Measurements from ENCODE around the gene CLMN.

CLMN gene

GRCh38 chr14:95281560-95282176 lies 38.0 kb downstream of the CLMN start:
- no peak overlapping the region for H3K4me3 ChIP-seq (ENCODE audit: low read depth, low read length)
- no peak for DNase-seq
- no peaks in the 10 kb centered on the region for H3K36me3 ChIP-seq
- peaks cover 3% of the 10 kb centered on the region; the same call in 1 of the 2 replicates for H3K4me1 ChIP-seq
- no peaks in the 10 kb centered on the region for H3K27me3 ChIP-seq
- no peaks in the 10 kb centered on the region for H3K9me3 ChIP-seq
- no peak for TF ChIP-seq CTCF (IDR thresholded peaks at IDR 0.05; ENCODE audit: low read depth, low read length)

DNA sequence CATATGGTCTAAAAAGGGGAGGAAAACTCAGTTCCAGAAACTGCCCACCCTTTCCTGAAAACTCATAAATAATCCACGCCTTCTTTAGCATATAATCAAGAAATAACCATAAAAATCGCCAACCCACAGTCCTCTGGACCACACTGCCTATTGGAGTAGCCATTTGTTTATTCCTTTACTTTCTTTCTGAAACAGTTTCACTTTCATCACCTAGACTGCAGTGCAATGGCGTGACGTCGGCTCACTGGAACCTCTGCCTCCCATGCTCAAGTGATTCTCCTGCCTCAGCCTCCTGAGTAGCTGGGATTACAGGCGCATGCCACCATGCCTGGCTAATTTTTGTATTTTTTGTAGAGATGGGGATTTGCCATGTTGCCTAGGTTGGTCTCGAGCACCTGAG lies 44.2 kb downstream of the CLMN start:
- Histone ChIP-seq H3K4me3 (ENCODE audit: low read depth, low read length) (no peak overlapping the region), H3K4me1 (peaks cover 3% of the 10 kb centered on the region; the same call in 1 of the 2 replicates), H3K36me3 (no peaks in the 10 kb centered on the region), H3K27me3 (no peaks in the 10 kb centered on the region), H3K9me3 (no peaks in the 10 kb centered on the region)
- no peak for TF ChIP-seq CTCF (IDR thresholded peaks at IDR 0.05; ENCODE audit: low read depth, low read length)
- no peak for DNase-seq

DNA sequence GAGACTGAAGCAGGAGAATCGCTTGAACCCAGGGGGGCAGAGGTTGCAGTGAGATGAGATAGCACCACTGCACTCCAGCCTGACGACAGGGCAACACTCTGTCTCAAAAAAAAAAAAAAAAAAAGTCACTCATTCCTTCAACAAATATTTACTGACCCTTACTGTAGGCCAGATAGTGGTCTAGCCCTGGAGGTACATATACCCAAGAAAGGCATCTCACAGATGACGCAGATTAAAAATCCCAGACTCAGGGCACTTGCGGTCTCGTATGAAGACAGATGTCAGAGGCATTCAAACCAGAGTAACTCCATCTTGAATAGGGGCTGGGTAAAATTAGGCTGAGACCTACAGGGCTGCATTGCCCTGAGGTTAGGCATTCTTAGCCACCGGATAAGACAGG lies 44.8 kb downstream of the CLMN start:
- Histone ChIP-seq H3K4me3 (ENCODE audit: low read depth, low read length) (no peak overlapping the region), H3K27me3 (no peaks in the 10 kb centered on the region), H3K36me3 (no peaks in the 10 kb centered on the region), H3K4me1 (peaks cover 3% of the 10 kb centered on the region; the same call in 1 of the 2 replicates), H3K9me3 (no peaks in the 10 kb centered on the region)
- DNase-seq: no peak
- TF ChIP-seq CTCF (IDR thresholded peaks at IDR 0.05; ENCODE audit: low read depth, low read length): no peak

DNA sequence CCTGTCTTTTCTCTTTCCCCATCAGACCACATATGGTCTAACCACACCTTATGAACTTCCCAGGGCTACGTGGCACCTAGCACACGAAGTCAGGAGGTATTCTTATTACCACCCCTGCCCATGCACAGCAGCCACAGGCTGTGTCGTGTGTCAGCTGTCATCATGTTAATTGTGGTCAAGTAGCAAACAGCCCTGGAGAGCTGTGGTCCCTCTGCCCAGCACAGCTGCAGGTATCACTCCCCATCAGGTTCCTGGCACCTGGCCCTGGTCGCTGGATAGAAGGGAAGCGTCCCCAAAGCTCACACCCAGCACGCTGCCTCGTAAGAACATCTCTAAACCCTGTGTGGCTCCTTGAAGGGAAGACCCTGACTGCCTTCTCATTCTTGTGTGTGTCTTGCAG lies 45.4 kb downstream of the CLMN start:
- H3K27me3 ChIP-seq: no peaks in the 10 kb centered on the region
- no peak for DNase-seq
- no peaks in the 10 kb centered on the region for H3K4me1 ChIP-seq
- no peaks in the 10 kb centered on the region for H3K9me3 ChIP-seq
- no peak for TF ChIP-seq CTCF (IDR thresholded peaks at IDR 0.05; ENCODE audit: low read depth, low read length)
- no peak overlapping the region for H3K4me3 ChIP-seq (ENCODE audit: low read depth, low read length)
- no peaks in the 10 kb centered on the region for H3K36me3 ChIP-seq

- no peaks in the 10 kb centered on the region for H3K36me3 ChIP-seq
- DNase-seq: no peak
- H3K27me3 ChIP-seq: no peaks in the 10 kb centered on the region
- no peaks in the 10 kb centered on the region for H3K4me1 ChIP-seq
- H3K4me3 ChIP-seq (ENCODE audit: low read depth, low read length): no peak overlapping the region
- TF ChIP-seq CTCF (IDR thresholded peaks at IDR 0.05; ENCODE audit: low read depth, low read length): no peak
- H3K9me3 ChIP-seq: no peaks in the 10 kb centered on the region
Observed at GRCh38 chr14:95273001-95273978, 46.4 kb downstream of the CLMN start.

DNA sequence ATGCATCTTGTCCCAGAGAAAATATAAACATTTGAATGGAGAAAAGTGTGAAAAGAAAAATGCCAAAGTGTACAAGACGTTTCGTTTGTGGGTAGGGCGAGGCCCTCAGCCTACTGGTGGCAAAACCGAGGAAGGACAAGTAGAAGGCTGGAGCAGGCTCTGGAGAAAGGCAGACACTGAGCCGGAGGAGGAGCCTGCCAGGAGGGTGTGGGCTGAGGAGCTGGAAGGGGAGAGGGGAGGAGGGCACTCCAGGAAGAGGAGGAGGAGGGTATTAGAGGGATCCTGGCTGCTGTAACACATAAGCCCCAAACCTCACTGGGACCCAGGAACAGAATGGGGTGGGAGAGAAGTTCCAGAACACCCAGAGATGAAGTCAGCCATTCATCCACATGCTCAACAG lies 47.7 kb downstream of the CLMN start:
- no peak overlapping the region for H3K4me3 ChIP-seq (ENCODE audit: low read depth, low read length)
- H3K9me3 ChIP-seq: no peaks in the 10 kb centered on the region
- TF ChIP-seq CTCF (IDR thresholded peaks at IDR 0.05; ENCODE audit: low read depth, low read length): no peak
- no peaks in the 10 kb centered on the region for H3K27me3 ChIP-seq
- H3K4me1 ChIP-seq: no peaks in the 10 kb centered on the region
- no peak for DNase-seq
- H3K36me3 ChIP-seq: no peaks in the 10 kb centered on the region
